IPS DF 4.7 (cell line): ENCODE data around the gene CAV2.

ENCODE experiments used
- DNase-seq: peaks from one replicate; pipeline ENCODE4 v3.0.0-alpha.2; 2013; ENCODE audit warnings: low spot score; ENCODE audit errors: extremely low read depth

CAV2 gene

GRCh38 chr7:116546054-116546453 lies 46.5 kb downstream of the CAV2 start:
- no peak for DNase-seq

GRCh38 chr7:116546916-116547315 lies 47.4 kb downstream of the CAV2 start:
- no peak for DNase-seq

- DNase-seq, result no peak
These were observed 47.8 kb downstream of the CAV2 start for GRCh38 chr7:116547347-116547746.

GRCh38 chr7:116548506-116548905 lies 49.0 kb downstream of the CAV2 start:
- no peak for DNase-seq

- DNase-seq, result no peak
These were observed 49.8 kb downstream of the CAV2 start for GRCh38 chr7:116549370-116549769.

- no peak for DNase-seq
These were observed 52.2 kb downstream of the CAV2 start for GRCh38 chr7:116551692-116552091.

- DNase-seq, result no peak
These were observed 53.1 kb downstream of the CAV2 start for GRCh38 chr7:116552602-116553001.

GRCh38 chr7:116553168-116553964 lies 53.8 kb downstream of the CAV2 start:
- no peak for DNase-seq

GRCh38 chr7:116554436-116554835 lies 54.9 kb downstream of the CAV2 start:
- no peak for DNase-seq

- DNase-seq, result no peak
These were observed 55.4 kb downstream of the CAV2 start for GRCh38 chr7:116554911-116555310.

- no peak for DNase-seq
These were observed 57.6 kb downstream of the CAV2 start for GRCh38 chr7:116557066-116557585.

GRCh38 chr7:116557901-116558300 lies 58.4 kb downstream of the CAV2 start:
- DNase-seq, result no peak
